SKM-1 treated with dmso at 0.1 percent for 144 hours (cell line): Measurements from ENCODE around the gene LCAT.
"Not testable (repeated sequence)": the region's sequence is repeated elsewhere in the genome, so short reads cannot be mapped to it uniquely, and the experiment has no call there.

Source experiments
- DNase-seq: peaks from one replicate; lab custom pipeline; 2025; ENCODE audit not compliant: unreplicated experiment; lab: John Stamatoyannopoulos, UW

Gene LCAT

DNA sequence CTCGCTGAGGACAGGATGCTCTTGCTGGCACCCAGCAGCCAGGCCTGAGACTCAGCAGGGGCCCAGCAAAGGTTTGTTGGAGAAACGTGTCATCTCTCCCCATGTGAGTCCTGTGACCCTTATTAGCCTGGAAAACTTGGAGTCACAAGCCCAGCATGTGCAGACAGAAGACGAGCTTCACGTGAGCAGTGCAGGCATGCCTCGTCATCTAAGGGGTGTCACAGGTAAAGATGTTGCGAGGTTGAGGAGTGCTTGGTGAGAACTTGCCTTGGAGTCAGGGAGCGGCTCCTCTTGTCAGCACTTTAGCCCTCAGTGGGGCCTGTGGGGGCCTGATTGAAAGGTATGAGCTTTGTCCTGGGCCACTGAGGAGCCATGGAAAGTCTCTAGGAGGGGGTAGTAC, 10.1 kb downstream of the LCAT start:
- no peak for DNase-seq

DNA sequence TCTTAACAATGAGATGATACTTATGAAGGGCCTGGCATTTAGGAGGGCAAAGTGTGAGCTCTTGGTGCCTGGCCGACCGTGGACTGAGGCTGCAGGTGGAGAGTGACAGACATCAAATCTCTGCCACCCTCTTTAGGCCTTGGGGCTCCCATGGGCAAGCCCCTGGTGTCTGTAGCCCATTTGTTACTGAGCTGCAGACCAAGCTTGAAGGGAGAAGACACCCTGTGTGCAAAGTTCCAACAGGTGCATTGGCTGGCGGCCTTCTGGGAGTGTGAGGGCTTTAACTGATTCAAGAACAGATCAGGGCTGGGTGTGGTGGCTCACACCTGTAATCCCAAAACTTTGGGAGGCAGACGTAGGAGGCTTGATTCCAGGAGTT, 11.5 kb downstream of the LCAT start:
- no peak for DNase-seq

DNA sequence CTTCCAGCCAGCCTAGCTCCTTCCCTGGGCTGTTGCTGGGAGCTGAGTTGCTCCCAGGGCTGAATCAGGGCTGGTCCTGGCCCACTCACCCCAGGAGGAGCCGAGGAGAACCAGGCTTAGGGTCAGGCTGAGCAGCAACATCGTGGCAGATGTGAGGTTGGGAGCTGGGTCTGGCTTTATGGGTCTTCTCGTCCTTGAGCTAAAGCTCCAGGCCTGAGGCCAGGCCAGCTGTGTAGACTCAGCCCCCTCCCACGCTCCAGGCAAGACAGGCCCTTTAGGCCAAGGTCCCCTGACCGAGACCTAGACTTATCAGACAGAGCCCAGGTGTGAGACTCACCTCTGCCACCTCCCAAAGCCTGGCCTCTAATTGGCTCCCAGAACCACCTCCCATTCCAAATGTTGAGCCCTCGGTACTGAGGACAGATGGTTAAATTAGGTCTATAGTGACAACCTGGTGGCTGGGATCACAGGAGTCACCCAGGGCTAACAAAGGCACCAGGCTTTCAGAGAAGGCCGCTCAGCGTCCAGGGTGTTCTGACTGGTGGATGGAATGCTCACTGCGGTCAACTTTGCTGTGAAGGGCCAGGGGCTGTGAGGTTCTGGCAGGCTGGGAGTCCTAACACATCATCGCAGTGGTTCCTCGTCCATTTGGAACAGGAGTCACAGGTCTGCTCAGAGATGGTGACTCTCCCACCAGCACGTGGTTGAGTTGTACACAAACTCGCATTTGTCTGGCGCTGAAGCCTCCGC, 12.0 kb downstream of the LCAT start, which contains the start of gene CTRL:
Gene CTRL (minus strand): TSS at position 151 of the 750 bp plus-strand sequence. CDS start 10 bp downstream, at position 141.
- DNase-seq: no peak

DNA sequence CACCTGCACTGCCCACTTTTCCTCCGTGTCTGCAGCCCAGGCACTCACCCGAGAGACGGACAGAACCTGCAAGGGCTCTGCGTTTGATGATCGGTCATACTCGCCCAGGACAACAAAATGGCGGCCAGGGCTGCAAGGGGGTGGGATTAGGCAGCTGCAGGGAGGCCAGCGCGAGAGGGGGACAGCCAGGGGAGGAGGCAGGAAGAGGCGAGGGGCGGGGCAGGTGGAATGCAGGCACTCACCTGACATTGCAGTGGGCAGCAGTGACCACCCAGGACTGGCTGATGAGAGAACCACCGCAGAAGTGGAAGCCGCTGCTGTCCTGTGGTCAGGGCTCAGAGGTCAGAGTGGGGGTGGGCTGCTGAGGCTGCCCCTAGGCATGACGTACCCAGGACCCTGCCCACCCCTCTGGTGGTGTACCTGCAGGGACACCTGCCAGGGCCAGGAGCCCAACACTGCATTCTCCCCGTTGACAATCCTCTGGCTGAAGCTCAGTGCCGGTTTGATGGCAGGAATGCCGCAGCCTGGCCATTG, 13.2 kb downstream of the LCAT start:
- DNase-seq: no peak

DNA sequence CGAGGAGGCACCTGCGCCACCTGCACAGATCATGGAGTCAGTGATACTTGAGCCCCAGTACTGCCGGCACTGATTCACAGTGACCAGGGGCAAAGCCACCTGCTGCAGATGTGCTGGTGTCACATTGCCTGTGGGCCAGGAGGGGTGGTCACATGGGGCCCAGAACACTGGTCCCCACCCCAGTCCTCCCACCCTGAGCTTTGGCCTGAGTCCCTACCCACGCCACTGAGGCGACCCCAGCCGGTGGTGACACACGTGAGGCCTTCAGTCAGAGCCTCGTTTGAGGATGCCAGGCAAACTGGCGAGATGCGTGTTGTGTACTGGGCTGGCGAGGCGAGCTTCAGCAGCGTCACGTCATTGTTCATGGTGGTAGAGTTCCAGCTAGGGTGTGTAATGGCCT, 13.7 kb downstream of the LCAT start:
- no peak for DNase-seq

DNA sequence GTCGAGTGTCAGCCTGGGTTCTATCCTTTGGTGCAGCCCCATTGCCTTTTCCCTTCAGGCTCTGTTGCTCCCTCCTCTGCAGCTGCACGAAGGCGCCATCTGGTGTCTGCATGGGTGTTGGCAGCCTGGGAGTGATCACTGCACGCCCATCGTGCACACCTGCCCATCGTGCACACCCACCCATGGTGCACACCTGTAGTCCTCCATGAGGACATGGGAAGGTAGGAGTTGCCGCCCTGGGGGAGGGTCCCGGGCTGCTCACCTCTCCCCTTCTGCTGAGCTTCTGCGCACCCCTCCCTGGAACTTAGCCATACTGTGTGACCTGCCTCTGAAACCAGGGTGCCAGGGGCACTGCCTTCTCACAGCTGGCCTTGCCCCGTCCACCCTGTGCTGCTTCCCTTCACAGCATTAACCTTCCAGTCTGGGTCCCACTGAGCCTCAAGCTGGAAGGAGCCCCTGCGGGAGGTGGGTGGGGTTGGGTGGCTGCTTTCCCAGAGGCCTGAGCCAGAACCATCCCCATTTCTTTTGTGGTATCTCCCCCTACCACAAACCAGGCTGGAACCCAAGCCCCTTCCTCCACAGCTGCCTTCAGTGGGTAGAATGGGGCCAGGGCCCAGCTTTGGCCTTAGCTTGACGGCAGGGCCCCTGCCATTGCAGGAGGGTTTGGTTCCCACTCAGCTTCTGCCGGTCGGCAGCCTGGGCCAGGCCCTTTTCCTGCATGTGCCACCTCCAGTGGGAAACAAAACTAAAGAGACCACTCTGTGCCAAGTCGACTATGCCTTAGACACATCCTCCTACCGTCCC, 15.2 kb downstream of the LCAT start:
- DNase-seq: peak; percentile 25

DNA sequence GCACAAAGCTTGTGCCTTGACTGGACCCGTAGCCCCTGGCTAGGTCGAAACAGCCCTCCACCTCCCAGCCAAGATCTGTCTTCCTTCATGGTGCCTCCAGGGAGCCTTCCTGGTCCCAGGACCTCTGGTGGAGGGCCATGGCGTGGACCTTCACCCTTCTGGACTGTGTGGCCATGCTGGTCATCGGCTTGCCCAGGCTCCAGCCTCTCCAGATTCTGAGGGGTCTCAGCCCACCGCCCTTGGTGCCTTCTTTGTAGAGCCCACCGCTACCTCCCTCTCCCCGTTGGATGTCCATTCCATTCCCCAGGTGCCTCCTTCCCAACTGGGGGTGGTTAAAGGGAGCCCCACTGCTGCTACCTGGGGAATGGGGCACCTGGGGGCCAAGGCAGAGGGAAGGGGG, 15.8 kb downstream of the LCAT start:
- DNase-seq: no peak

DNA sequence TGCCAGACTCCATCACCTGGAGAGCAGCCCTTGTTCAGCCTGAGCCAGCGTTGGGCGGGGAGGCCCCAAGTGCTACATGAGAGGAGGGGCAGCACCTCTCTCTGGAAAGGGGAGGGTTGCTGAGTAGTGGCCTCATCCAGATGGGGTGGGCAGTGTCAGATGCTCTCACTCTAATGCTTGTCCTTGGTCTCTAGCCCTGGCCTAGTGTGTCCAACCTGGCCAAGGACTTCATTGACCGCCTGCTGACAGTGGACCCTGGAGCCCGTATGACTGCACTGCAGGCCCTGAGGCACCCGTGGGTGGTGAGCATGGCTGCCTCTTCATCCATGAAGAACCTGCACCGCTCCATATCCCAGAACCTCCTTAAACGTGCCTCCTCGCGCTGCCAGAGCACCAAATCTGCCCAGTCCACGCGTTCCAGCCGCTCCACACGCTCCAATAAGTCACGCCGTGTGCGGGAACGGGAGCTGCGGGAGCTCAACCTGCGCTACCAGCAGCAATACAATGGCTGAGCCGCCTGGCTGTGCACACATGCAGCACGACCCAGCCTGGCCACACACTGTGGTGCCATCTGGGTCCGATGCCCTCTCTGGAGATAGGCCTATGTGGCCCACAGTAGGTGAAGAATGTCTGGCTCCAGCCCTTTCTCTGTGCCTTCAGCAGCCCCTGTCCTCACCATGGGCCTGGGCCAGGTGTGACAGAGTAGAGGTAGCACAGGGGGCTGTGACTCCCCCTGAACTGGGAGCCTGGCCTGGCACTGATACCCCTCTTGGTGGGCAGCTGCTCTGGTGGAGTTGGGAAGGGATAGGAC, 16.6 kb downstream of the LCAT start:
- DNase-seq: no peak

DNA sequence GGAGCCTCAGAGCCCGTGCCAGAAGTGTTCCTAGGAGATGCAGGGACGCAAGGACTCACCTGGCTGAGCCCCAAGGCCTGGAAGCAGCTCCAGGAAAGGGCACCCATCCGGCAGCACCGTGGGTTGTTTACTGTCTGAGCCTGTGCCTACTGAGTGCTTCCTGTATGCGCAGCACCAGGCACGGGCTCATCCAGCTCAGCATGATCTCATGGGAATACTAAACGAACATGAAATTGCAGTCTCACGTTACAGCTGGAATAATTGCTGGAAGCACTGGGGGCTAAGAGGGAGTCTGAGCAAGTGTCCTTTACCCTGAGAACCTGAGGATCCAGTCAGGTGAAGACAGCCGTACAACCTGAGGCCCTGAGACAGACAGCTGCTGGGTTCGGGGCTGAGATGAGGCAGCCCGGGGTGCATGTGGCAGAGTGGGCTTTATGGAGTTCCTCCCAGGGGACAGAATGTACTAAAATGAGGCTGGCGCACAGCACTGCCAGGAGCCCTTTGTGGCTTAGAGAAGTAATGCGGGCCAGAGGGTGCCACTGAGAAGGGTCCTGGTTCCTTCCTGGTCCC, 17.7 kb downstream of the LCAT start:
- no peak for DNase-seq

DNA sequence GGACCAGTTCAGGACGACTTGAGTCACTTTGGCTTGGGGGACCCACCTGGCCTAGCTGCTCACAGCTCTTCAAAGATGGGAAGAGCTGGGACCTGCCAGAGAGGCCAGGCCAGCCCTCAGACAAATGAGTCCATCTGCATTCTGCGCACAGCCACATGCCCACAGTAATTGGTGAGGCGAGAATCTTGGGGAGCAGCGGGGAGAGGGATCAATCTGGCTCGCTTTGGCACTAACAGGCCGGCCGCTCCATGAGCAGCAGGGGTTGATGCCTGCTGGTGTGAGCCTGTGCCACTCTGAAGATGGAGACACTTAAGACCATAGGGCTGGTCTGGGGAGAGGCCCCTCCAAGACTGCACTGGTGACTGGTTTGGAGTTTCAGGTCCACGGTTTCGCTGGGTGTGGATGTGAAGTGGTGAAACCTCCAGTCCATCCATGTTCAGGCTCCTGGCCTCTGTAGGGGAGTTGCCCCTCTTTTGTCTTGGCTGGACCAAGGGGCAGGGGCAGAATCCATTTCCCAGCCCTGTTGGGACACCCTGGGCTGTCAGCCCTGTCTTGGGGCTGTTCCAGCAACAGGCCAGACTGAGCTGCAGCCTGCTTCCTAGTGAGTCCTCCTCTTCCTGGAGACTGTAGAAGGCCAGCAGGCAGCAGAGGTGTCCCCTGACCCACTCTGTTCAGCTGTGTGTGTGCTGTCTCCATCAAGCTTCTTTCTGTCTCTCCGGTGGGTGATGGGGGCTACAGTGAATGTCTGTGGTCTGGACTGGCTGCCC, 19.6 kb downstream of the LCAT start:
- no peak for DNase-seq

DNA sequence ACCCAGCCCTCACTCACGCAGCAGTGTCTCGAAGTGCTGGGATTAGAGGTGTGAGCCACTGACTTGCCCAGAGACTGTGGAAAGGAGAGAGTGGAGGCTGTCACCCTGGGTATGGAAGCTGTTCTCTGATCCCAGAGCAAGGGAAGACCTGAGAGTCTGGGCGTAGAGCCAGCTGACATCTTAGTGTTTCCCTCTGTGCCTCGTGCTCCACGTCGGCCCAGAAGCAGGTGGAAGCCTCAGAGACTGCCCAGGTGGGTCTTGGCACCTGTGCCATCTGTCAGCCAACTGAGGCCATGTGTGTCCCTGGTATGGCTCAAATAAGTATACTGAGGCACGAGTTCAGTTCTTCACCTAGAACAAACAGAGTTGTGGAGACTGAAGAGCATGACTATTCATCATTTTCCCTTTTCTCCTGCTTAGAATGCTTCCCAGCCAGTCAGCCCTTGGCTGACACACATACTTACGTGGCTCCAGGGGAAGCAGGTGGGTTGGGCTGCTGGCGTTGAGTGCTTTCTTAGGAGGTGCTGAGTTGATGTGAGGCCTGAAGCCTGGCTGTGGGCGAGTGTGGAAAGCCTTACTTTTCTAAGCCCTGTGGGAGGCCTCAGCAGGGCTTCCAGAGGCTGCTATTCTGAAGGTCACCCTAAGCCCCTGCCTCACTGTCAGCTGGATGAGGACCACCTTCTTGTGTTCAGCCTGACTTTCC, 20.4 kb downstream of the LCAT start:
- DNase-seq: no peak

DNA sequence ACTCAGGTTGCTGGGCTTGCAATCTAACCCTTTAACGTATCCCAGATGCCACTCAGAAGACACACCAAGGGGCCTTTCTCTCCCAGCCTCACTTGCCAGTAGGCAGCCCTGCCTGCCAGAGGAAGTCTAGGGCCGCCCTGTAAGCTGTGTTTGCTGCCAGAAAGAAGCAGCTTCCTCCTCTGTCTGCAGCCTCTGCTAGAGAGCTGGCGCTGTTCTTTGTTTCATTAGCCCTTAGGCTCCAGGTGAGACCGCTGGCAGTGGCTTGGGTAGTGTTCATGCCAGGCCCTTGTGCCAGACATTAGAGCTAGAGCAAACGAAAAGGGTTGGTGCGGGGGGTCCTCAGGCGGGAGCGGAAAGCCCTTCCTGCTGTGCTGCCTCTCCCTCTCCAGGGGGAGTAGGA, 21.2 kb downstream of the LCAT start:
- DNase-seq: no peak

DNA sequence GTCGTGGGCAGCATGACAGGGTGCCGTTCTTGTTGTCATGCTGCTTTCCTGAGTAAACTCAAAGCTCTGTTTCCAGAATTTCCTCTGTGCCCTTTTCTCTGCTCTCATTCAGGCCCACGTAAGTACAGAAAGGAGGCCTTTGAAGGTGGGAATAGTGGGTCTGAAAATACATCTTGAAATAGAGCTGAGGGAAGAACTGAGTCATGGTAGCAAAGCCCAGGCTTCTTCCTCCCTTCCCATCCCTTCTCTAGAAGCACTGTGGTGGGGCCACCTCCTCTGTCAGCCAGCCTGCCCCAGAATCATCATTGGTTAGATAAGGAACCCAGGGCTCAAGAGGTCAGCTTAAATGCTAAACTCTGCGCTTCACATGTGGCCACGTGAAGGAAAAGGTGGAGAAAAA, 21.7 kb downstream of the LCAT start:
- DNase-seq: no peak

DNA sequence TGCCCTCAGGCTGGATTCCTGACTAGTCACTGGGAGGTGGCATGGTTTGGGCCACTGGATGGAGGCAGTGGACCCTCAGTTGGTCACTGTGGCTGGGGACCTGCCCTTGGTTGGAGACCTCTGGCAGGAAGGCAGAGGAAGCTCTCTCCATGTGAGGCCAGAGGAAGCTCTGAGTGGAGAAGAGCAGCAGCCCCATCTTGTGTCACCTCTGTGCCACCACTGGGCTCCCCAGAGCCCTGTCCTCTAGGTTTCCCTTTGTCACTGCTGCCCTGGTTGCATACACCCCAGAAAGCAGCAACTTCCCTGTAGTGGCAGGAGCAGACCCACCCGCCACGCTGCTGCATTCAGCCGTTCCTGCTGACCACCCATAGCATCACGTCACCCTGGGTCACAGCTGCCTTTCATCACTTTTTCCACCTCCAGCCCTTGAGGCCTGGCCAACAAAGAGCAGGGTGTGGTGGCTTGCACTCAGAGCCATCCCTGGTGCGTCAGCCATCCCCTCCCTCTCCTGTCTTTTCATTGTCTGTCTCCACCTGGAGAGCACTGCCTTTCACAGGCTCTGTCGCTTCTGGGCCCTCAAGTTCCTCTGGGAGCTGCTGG, 24.2 kb downstream of the LCAT start:
- no peak for DNase-seq

DNA sequence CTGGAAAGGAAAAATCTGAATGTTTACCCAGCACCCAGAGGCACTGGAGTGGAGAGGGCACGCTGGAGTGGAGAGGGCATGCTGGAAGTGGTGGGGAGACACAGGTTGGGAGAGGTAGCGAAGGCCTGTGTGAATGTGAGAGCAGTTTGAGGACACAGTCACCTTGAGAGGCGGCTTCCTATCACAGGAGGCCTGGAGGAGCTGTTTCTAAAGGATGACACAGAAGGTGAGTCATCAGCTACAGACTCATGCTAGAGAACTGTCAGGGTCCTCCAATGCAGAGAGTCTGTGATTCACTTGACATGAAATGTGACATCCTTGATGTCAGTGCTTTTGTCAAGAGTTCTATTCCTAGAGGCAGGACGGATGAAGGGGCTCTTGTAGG, 26.1 kb downstream of the LCAT start:
- no peak for DNase-seq

DNA sequence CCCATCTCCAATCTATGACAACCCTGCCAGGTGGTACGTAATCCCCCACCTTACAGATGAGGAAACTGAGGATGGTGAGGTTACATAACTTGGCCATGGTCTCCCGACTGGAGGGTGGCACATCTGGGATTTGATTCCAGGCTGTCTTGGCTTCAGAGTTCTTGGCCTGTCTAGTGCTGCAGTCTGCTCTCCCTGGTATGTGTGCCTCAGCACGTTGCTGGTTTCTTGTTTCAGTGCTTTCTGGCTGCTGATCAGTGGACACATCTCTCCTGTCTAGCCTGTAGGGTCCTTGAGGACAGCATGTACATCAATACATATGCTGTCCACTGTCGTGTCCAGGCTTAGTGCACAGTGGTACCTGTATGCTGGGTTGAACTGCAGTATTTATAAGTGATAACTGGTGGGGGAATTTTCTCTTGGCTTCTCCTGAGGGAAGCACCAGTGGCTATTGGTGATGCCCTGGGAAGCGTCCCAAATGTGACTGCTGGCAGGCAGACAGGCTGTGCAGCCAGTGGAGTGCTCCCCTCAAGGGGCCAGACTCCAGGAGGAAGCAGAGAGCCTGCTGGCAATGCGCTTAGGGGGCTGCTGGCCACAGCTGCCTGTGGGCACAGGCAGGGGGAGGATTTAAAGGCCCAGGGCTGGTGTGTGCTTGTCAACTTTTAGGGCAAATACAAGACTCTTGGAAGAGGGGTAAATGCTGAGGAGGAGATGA, 26.6 kb downstream of the LCAT start:
- no peak for DNase-seq

DNA sequence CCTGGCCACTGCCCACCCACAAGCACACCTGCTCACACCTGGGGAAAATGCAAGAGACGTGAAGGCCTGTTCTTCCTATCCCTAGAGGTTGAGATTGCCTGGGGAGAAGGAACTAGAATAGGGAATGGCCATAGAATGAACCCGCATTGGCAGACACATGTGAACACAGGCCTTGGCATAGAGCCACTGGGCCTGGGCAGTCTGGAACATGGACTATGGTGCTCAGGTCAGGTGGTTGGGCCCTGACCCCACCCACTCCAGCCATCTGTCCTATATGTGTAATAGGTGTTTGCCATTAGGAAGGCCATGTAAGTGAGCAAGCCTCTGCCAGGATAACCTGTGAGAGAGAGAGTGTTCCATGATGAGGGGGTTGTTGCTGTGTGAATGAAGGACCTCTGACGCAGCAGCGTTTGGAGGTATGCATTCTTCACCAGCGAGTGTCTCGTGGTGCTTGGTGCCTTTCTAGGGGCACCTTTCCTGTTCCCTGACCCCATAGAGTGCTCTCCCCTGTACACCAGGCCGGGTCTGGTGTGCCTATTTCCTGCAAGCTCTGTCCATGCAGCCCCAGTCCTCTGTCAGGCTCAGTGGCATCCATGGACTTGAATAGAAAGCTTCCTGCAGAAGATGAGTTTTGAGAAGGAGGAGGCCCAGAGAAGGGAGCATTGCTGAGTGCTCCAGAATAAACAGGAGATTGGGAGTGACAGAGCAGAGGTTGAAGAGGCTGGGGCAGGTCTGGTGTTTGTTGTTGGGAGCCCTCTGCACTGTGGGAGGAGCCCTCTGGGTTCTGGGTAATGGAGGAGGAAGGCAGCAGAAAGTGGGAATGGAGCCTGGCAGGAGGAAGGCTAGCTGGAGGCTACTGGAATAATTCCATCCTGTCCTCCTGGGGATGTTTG, 27.8 kb downstream of the LCAT start:
- no peak for DNase-seq

DNA sequence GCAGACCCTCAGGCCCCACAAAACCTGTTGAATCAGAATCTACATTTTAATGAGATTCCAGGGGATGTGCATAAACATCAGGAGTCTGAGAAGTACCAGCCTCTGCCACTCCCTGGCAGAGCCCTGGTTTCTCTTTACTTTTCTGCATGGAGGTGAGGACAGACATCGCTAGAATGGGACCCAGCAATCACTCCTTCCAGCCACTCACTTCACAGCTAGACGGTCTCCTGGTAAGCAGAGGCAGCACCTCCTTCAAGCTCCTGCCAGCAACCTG, 28.5 kb downstream of the LCAT start:
- not testable (repeated sequence) for DNase-seq
